PFSK-1 (cell line): ENCODE data around the gene GAREM2.

ENCODE experiments used
- POLR2AphosphoS5 ChIP-seq: IDR thresholded peaks from 2 replicates; pipeline ENCODE4 v1.6.1; 2012; ENCODE audit warnings: low read depth, mild to moderate bottlenecking, control low read depth, low read length, moderate library complexity
- SIN3A ChIP-seq: IDR thresholded peaks from 2 replicates; pipeline ENCODE4 v1.6.1; 2012; ENCODE audit warnings: mild to moderate bottlenecking, low read length, moderate library complexity, borderline replicate concordance; ENCODE audit not compliant: insufficient read depth
- TAF1 ChIP-seq: IDR thresholded peaks from 2 replicates; pipeline ENCODE4 v1.6.1; 2012; ENCODE audit warnings: low read length, control low read depth, borderline replicate concordance; ENCODE audit not compliant: insufficient read depth
- TF ChIP-seq, protein P1 (sequence below), 2 experiments: IDR thresholded peaks; 2 replicates each; pipeline versions ENCODE4 v1.6.1 to v1.8.0; 2011 to 2012; ENCODE audit warnings: low read depth in 2 of 2, low read length in 2 of 2, control low read depth in 1 of 2, inconsistent platforms in 1 of 2, mild to moderate bottlenecking in 1 of 2, moderate library complexity in 1 of 2; ENCODE audit not compliant: insufficient read depth in 1 of 2

GRCh38 chr2:26164231-26164630 lies 8.7 kb upstream of the GAREM2 start:
- no peak for TF ChIP-seq SIN3A
- TF ChIP-seq TAF1, result no peak
- no peak for TF ChIP-seq POLR2AphosphoS5
- TF ChIP-seq, protein P1, sequence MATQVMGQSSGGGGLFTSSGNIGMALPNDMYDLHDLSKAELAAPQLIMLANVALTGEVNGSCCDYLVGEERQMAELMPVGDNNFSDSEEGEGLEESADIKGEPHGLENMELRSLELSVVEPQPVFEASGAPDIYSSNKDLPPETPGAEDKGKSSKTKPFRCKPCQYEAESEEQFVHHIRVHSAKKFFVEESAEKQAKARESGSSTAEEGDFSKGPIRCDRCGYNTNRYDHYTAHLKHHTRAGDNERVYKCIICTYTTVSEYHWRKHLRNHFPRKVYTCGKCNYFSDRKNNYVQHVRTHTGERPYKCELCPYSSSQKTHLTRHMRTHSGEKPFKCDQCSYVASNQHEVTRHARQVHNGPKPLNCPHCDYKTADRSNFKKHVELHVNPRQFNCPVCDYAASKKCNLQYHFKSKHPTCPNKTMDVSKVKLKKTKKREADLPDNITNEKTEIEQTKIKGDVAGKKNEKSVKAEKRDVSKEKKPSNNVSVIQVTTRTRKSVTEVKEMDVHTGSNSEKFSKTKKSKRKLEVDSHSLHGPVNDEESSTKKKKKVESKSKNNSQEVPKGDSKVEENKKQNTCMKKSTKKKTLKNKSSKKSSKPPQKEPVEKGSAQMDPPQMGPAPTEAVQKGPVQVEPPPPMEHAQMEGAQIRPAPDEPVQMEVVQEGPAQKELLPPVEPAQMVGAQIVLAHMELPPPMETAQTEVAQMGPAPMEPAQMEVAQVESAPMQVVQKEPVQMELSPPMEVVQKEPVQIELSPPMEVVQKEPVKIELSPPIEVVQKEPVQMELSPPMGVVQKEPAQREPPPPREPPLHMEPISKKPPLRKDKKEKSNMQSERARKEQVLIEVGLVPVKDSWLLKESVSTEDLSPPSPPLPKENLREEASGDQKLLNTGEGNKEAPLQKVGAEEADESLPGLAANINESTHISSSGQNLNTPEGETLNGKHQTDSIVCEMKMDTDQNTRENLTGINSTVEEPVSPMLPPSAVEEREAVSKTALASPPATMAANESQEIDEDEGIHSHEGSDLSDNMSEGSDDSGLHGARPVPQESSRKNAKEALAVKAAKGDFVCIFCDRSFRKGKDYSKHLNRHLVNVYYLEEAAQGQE (IDR thresholded peaks at IDR 0.05; ENCODE audit: insufficient read depth in 1 of 2, low read depth in 2 of 2, low read length in 2 of 2), result no peak
